Heart left ventricle (tissue), 16 donors: ENCODE results near the gene KRTAP4-9. TPM values are rescaled to one million over a fixed set of nuclear protein-coding genes. Genes with fewer than 3 reads are reported as not detected.
"Not testable (repeated sequence)": the region's sequence is repeated elsewhere in the genome, so short reads cannot be mapped to it uniquely, and the experiment has no call there.

Experiments used
- ATAC-seq, 4 donors: fragments of 200-7000 bp; cut with Tn5 transposase; one replicate each; pipeline ENCODE4 v1.9.1; 2020 to 2022; ENCODE audit warnings: moderate library complexity in 4 of 4, mild to moderate bottlenecking in 3 of 4, moderate number of reproducible peaks in 1 of 4
- DNase-seq, 5 donors: peaks; one replicate each; pipeline ENCODE4 v3.0.0-alpha.2; 2020
- H3K27ac ChIP-seq, 12 donors: fragments of 200-600 bp; sonication (generic) in 4 of 12; one replicate each; pipeline versions ENCODE4 v1.5.0 to v1.8.0; 2016 to 2022; ENCODE audit warnings: mild to moderate bottlenecking in 2 of 12
- H3K27me3 ChIP-seq, 9 donors: fragments of 200-600 bp; sonication (generic) in 2 of 9; one replicate each; pipeline versions ENCODE4 v1.5.1 to v1.8.0; 2016 to 2022; ENCODE audit warnings: mild to moderate bottlenecking in 3 of 9
- H3K36me3 ChIP-seq, 9 donors: fragments of 200-600 bp; sonication (generic) in 2 of 9; one replicate each; pipeline versions ENCODE4 v1.5.0 to v1.8.0; 2018 to 2022; ENCODE audit warnings: mild to moderate bottlenecking in 2 of 9
- H3K4me1 ChIP-seq, 12 donors: fragments of 200-600 bp; sonication (generic) in 4 of 12; one replicate each; pipeline versions ENCODE4 v1.5.0 to v1.8.0; 2016 to 2022; ENCODE audit warnings: mild to moderate bottlenecking in 3 of 12
- H3K4me3 ChIP-seq, 12 donors: fragments of 200-600 bp; sonication (generic) in 4 of 12; one replicate each; pipeline versions ENCODE4 v1.5.0 to v1.8.0; 2017 to 2022; ENCODE audit warnings: mild to moderate bottlenecking in 9 of 12, moderate library complexity in 4 of 12
- H3K9me3 ChIP-seq, 12 donors: fragments of 200-600 bp; sonication (generic) in 4 of 12; one replicate each; pipeline versions ENCODE4 v1.5.0 to v1.8.0; 2016 to 2022; ENCODE audit warnings: mild to moderate bottlenecking in 1 of 12
- POLR2A ChIP-seq, 2 donors: fragments of 450-650 bp; IDR thresholded peaks; one replicate each; pipeline ENCODE4 v1.6.1; 2017; ENCODE audit warnings: antibody characterized with exemption in 2 of 2, mild to moderate bottlenecking in 2 of 2, moderate library complexity in 2 of 2
- WGBS, 4 donors: extraction: QIAGEN DNeasy Blood & Tissue Kit in 2 of 4; methylation state at CpG; one replicate each; pipeline versions ENCODE4 v1.1.5 to v1.1.7; 2013 to 2018; 5-methylcytosine and 5-hydroxymethylcytosine counted together
- intact Hi-C, 10 donors: fragments of 100-400 bp; cut with DNase I; formaldehyde crosslinking; loops; one replicate each; pipeline versions ENCODE4 v1.11.1 to v1.14.2; 2022
- polyA plus RNA-seq, 2 donors: library from polyadenylated mRNA; stranded (reverse); fragments of 200-250 nt; gene quantifications; one replicate each; pipeline ENCODE4 v1.2.3, GENCODE V29; 2013
- total RNA-seq, 9 donors: library from RNA; depleted of rRNA in 2 of 9; stranded (reverse); fragments of >200 nt in 2 of 9; fragmentation: NEBNext Ultra II Directional in 3 of 9; extraction: Animal tissue kit (Norgen Biotek cat#: 25700) in 3 of 9; gene quantifications; one replicate each; pipeline versions ENCODE4 v1.1.0 to v1.2.4, GENCODE V29; 2016 to 2023
- TF ChIP-seq, protein P1 (sequence below), 12 donors: fragments of 200-600 bp; sonication (generic) in 4 of 12; IDR thresholded peaks; one replicate each; pipeline versions ENCODE4 v1.5.0 to v1.8.0; 2018 to 2022; ENCODE audit warnings: antibody characterized with exemption in 12 of 12, mild to moderate bottlenecking in 5 of 12
- donor health status: ischemic (EF 13 %, LVEDD 7.1; RV severe dilation, severe dysfunction).
- donor health status: healthy with polysubstance abuse.
- donor health status: DM: no; HTN: yes; CAD: no.
- donor health status: DM: no; HTN: no; CAD: no.
- donor health status: ischemic (EF 25% LVEDD 6.9; RV normal size, moderate dysfunction).
- donor health status: ischemic (EF 25% LVEDD 5.7; RV mildly dilated, moderate dysfunction).
- donor health status: healthy.
- donor health status: DM: yes; HTN: yes; CAD: no.
- donor health status: ischemic (EF 35%, LVEDD 5.7; RV mildly dilated, moderate dysfunction).
- donor health status: nonischemic (EF 11% LVEDD 7.7; RV severe dilation, severe dysfunction).
- donor health status: DM: yes; HTN: yes; CAD: no.
- donor health status: PGD.
- donor health status: ischemic (EF 29% LVEDD 5.4; RV normal size, mild dysfunction).
- donor health status: nonischemic (EF 23%, LVEDD 6.1; RV moderate dilation, normal function).

Gene KRTAP4-9
- total and polyA plus RNA-seq, 11 donors = not detected

DNA sequence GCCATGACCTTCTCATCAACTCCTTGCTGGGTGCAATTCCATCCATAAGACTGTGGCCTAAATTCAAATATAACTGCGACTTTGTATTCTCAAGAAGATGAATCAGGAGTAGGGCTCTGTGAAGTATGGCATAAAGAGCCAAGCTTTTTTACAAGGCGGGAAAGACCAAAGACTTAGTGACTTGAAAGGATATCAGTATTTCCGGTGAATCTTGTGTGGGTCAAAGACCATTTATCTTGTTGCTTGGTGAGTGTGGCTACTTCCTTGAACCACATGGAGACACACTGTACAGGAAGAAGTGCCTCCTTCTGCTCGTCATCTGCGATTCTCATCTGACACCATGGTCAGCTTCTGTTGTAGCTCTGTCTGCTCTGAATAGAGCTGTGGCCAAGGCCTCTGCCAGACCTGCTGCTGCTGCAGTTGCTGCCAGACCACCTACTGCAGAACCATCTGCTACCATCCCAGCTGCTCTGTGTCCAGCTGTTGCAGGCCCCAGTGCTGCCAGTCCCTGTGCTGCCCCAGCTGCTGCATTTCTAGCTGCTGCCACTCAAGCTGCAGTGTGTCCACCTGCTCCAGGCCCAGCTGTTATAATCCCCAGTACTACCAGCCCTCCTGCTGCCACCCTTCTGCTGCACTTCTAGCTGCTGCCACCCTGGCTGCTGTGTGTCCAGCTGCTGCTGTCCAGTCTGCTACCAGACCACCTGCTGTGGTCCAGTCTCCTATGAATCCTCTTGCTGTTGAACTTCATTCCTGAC lies 33.4 kb upstream of the KRTAP4-9 start:
- no peak overlapping the region for H3K27ac ChIP-seq
- H3K4me1 ChIP-seq = no peaks in the 10 kb centered on the region
- 69 to 84% (median 79%) methylated on average over 5 of the region's 5 CpGs for WGBS, 4 donors
- no peaks in the 10 kb centered on the region for H3K9me3 ChIP-seq
- intact Hi-C loops = no loop called here
- no peaks in the 10 kb centered on the region for H3K36me3 ChIP-seq
- no peak overlapping the region for H3K4me3 ChIP-seq
- TF ChIP-seq POLR2A (IDR thresholded peaks at IDR 0.05) = no peak
- TF ChIP-seq, protein P1, sequence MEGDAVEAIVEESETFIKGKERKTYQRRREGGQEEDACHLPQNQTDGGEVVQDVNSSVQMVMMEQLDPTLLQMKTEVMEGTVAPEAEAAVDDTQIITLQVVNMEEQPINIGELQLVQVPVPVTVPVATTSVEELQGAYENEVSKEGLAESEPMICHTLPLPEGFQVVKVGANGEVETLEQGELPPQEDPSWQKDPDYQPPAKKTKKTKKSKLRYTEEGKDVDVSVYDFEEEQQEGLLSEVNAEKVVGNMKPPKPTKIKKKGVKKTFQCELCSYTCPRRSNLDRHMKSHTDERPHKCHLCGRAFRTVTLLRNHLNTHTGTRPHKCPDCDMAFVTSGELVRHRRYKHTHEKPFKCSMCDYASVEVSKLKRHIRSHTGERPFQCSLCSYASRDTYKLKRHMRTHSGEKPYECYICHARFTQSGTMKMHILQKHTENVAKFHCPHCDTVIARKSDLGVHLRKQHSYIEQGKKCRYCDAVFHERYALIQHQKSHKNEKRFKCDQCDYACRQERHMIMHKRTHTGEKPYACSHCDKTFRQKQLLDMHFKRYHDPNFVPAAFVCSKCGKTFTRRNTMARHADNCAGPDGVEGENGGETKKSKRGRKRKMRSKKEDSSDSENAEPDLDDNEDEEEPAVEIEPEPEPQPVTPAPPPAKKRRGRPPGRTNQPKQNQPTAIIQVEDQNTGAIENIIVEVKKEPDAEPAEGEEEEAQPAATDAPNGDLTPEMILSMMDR (IDR thresholded peaks at IDR 0.05) = no peak
- DNase-seq (no peak), ATAC-seq (no peak)
- peaks cover 0 to 20% (median 0%) of the 10 kb centered on the region in 9 donors for H3K27me3 ChIP-seq

DNA sequence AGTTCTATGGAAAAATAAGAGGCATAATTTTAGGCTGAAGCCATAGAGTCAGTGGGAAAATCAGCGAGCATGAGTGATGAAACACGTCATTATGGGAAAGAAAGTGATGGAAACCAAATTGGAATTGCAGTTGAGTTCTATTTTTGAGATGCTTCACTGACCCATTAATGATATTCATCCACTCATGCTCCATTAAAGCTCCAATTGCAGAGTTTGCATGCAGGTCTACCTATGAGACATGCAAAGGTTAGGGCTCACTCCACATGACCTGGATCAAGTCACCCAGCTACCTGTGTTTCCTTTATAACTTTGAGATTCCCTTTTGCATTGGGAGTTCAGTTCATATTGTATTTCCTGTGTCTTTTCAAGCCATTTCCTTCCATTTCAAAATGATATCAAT lies 31.5 kb upstream of the KRTAP4-9 start:
- intact Hi-C loops = no loop called here
- no peak overlapping the region for H3K4me3 ChIP-seq
- H3K27ac ChIP-seq = no peak overlapping the region
- ATAC-seq (no peak), DNase-seq (no peak)
- WGBS, 4 donors = 77 to 89% (median 80%) methylated on average over 2 of the region's 2 CpGs
- H3K27me3 ChIP-seq = peaks cover 0 to 25% (median 0%) of the 10 kb centered on the region in 9 donors
- no peaks in the 10 kb centered on the region for H3K36me3 ChIP-seq
- H3K4me1 ChIP-seq = no peaks in the 10 kb centered on the region
- TF ChIP-seq, protein P1 (IDR thresholded peaks at IDR 0.05) = no peak
- TF ChIP-seq POLR2A (IDR thresholded peaks at IDR 0.05) = no peak
- no peaks in the 10 kb centered on the region for H3K9me3 ChIP-seq

DNA sequence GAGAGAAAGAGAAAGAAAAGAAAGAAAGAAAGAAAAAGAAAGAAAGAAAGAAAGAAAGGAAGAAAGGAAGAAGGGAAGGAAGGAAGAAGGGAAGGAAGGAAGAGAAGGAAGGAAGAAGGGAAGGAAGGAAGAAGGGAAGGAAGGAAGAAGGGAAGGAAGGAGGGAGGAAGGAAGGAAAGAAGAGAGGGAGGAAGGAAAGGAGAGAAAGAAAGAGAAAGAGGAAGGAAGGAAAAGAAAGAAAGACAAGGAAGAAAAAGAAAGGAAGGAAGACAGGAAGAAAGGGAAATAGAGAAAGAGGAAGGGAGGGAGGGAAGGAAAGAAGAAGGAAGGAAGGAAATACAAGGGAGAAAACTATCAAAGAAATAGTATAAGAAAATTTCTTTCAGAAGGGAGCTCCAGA lies 28.4 kb upstream of the KRTAP4-9 start:
- Histone ChIP-seq H3K36me3 (no peaks in the 10 kb centered on the region), H3K9me3 (no peaks in the 10 kb centered on the region), H3K27ac (no peak overlapping the region), H3K4me3 (no peak overlapping the region), H3K27me3 (peaks cover 0 to 25% (median 3%) of the 10 kb centered on the region in 9 donors), H3K4me1 (no peaks in the 10 kb centered on the region)
- no peak for DNase-seq
- no peak for TF ChIP-seq POLR2A (IDR thresholded peaks at IDR 0.05)
- TF ChIP-seq, protein P1 (IDR thresholded peaks at IDR 0.05) = no peak
- intact Hi-C loops = no loop called here
- no peak for ATAC-seq

DNA sequence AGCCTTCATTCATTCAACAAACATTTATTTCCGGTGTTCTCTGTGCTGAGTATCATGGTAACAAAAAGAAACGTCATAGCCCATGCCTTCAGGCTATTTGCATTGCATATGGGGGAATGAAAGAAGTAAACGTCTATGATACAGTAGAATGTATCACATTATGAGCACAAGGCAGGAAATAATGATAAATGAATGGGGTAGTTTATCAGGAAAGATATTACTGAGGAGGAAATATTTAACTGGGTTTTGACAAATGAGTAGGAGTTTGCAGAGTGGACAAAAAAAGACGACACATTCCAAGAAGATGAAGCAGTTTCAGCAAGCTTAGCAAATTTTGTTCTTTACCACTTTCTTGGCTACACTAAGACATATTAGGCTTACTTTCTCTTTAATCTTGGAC lies 22.6 kb upstream of the KRTAP4-9 start:
- DNase-seq = no peak
- intact Hi-C loops = no loop called here
- no peak for TF ChIP-seq POLR2A (IDR thresholded peaks at IDR 0.05)
- TF ChIP-seq, protein P1 (IDR thresholded peaks at IDR 0.05) = no peak
- Histone ChIP-seq H3K36me3 (no peaks in the 10 kb centered on the region), H3K4me1 (no peaks in the 10 kb centered on the region), H3K27me3 (peaks cover 0 to 7% (median 0%) of the 10 kb centered on the region in 9 donors), H3K27ac (no peak overlapping the region), H3K9me3 (no peaks in the 10 kb centered on the region), H3K4me3 (no peak overlapping the region)
- 38 to 59% (median 43%) methylated on average over 4 of the region's 4 CpGs for WGBS, 4 donors
- ATAC-seq = no peak

DNA sequence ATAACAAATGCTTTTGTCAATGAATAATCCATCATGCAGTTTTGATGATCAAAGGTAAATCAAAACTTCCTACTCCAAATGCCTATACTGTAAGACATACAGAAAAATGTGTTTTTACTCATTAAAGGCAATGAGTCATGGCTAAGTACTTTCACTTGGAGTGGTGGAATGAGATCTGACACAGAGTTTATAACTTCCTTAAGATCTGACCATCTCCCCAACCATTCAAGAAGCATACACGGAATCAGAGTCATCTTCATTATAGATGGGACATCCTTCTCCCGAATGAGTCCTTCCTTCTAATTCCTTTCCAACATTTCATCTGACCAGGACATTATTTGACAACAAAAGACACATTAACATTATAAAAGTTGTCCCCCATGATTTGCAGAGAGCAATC lies 21.8 kb upstream of the KRTAP4-9 start:
- H3K27me3 ChIP-seq, DNase-seq, H3K27ac ChIP-seq, H3K4me3 ChIP-seq, H3K9me3 ChIP-seq, H3K4me1 ChIP-seq, H3K36me3 ChIP-seq, ATAC-seq, intact Hi-C loops: not testable (repeated sequence)
- 71 to 90% (median 74%) methylated on average over 2 of the region's 2 CpGs for WGBS, 4 donors

DNA sequence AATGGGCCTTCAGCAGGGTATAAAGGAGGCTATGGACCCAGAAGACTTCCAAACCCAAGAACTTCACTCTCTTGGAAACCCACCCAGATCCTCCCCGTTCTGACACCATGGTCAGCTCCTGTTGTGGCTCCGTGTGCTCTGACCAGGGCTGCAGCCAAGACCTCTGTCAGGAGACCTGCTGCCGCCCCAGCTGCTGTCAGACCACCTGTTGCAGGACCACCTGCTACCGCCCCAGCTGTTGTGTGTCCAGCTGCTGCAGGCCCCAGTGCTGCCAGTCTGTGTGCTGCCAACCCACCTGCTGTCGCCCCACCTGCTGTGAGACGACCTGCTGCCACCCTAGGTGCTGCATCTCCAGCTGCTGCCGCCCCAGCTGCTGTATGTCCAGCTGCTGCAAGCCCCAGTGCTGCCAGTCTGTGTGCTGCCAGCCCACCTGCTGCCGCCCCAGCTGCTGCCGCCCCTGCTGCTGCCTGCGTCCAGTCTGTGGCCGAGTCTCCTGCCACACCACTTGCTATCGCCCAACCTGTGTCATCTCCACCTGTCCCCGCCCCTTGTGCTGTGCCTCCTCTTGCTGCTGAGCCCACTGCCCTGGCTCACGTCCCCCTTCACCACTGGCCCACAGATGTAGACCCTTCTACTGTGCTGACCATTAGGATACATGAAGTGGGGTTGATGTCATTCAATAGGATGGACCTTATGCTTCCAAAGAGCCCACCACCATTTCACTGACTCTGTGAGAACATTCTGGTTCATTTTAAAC lies 20.9 kb upstream of the KRTAP4-9 start, which contains the start of gene KRTAP4-7:
TSS of gene KRTAP4-7 (plus strand) at position 51 of the 757 bp plus-strand sequence. CDS start at position 108, 57 bp downstream.
- H3K9me3 ChIP-seq, DNase-seq, ATAC-seq, H3K27ac ChIP-seq, intact Hi-C loops, H3K4me3 ChIP-seq, H3K27me3 ChIP-seq, H3K36me3 ChIP-seq, H3K4me1 ChIP-seq: not testable (repeated sequence)
- WGBS, 4 donors = 47 to 79% (median 69%) methylated on average over 6 to 14 of the region's 14 CpGs
